HG02798 (cell line): Measurements from ENCODE around the gene CD47.

ENCODE experiments used
- ATAC-seq: cut with Tn5 transposase; IDR thresholded peaks from one replicate; pipeline ENCODE4 v1.9.1; 2021; ENCODE audit warnings: mild to moderate bottlenecking; ENCODE audit not compliant: unreplicated experiment, poor library complexity

CD47 gene

GRCh38 chr3:108093616-108094015 lies 2.8 kb upstream of the CD47 start:
- no peak for ATAC-seq

- no peak for ATAC-seq
These were observed 2.2 kb upstream of the CD47 start for GRCh38 chr3:108093021-108093420.

DNA sequence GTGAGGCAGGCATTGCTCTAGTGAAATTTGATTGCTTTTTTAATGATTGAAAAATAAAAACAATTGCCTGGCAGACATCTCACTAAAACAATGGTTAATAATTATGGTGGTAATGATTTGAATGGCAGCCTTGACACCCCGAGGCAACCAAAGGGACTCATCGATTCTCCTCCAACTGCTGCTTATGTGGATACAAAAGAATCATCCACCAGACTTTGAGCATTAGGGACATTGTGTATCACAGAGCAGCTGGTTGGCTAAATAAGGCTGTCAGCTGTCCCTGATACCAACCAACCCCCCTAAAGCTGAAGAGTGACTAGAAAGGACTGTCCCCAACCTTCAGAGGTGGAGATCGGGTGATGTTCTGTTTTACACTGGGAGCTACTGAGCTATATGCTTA lies 1.7 kb upstream of the CD47 start:
- ATAC-seq = no peak

DNA sequence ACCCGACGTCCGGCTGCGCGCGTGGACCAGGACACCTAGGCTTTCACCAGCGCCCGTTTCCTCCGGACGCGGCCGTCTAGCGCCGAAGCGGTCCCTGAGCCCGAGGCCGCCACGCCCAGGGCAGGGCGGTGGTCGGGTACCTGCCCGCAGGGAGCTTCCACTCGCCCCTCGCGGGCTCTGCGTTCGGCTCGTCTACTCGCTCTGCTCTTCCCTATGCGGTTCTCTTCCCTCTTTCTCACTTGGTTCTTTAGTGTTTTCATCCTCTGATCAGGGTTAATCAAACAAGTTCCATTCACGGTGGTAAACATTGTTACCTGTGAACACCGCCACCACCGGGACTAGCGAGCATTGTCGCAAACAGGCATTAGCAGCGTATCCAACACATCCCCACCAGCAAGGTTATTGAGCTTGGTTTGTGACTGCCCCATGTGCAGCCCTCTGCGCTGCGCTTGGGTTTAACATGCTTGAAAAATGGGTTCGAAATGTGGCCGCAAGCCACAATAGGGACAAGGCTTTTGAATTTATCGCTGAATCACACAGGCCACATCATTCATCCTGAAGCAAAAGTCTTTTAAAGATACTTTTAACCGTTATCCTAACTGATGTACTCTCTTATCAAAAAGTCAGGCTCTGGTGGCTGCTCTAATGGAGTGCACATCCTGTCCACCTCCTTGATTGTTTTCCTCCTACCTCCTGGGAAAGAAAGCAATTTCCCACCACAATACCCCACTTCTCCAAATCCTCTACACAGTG lies 843 bp upstream of the CD47 start:
- ATAC-seq = peak; percentile 11

GRCh38 chr3:108090049-108090700 lies 656 bp downstream of the CD47 start:
- peak; percentile 13 for ATAC-seq

- ATAC-seq = no peak
These were observed 1.3 kb downstream of the CD47 start for GRCh38 chr3:108089579-108089978.

- peak; percentile 31 for ATAC-seq
These were observed 2.1 kb downstream of the CD47 start for GRCh38 chr3:108088697-108089096.

DNA sequence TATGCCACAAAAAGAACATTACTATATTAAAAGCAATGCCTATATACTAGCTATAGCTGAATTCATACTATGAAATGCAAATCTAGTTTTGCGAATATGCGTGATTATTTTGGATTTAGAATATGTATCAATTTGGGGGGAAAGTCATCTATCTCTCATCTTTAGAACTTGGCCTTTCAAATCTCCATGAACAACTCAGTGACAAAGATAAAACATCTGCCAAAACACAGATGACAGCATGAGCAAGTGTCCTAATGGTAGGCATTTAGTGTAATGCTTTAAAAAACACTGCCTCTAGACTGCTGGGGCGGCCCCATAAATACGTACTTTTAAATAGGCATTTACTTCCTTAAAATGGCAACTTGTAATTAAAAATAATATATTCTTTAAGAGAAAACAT lies 2.7 kb downstream of the CD47 start:
- ATAC-seq = no peak

DNA sequence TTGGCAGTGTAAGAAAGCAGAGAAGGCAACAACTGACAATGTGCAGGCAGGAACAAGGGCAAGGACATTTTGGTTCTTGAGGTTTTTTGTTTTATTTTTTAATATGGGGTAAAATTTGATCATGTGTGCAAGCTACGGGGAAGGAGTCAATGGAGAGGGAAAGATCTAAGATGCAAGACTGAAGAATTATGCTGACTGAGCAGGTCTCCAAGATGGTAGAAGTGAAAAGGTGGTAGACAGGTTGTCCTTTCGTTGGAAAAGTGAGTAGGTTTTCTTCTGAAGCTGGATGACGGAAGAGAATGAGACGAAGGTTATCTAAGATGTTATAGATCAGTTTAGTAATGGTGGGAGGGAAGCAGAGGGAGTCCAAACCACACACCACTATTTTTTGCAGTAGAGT lies 4.2 kb downstream of the CD47 start:
- ATAC-seq = no peak

- ATAC-seq = no peak
These were observed 5.0 kb downstream of the CD47 start for GRCh38 chr3:108085810-108086350.

DNA sequence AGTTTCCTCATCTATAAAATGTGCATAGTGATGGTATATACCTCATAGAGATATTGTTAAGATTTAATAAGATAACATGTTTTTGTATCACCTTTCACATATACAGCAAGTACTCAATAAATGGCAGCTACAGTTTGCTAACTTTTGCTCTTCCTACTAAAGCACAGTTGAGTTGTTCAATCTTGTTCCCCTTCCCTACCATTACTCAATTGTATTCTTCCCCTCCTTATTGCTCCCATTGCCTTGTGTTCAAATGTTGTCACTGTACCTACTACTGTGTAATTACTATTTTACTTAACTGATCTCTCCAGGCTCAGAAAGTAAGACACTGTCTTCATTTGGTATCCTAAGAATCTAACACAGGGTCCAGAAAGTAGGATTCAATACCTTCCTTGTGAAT lies 5.5 kb downstream of the CD47 start:
- no peak for ATAC-seq

- ATAC-seq = no peak
These were observed 11.0 kb downstream of the CD47 start for GRCh38 chr3:108079877-108080276.

DNA sequence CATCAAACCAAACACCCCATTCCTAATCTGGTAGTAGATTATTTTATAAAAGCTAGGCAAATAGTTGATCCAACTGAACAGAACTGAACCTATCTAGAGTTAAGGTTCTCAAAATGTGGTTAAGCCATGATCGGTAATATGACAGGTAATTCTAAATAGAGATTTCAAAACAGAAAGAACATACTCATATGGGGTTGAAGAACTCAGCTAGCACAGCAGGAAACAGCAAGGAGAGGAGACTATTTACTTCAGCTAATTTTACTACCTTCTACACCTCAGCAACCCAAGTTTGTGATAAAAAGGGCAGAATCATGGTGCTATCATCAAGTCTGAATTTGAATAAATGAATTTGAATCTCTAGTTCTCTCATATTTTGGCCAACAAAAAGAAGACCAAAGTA lies 11.8 kb downstream of the CD47 start:
- ATAC-seq = no peak

DNA sequence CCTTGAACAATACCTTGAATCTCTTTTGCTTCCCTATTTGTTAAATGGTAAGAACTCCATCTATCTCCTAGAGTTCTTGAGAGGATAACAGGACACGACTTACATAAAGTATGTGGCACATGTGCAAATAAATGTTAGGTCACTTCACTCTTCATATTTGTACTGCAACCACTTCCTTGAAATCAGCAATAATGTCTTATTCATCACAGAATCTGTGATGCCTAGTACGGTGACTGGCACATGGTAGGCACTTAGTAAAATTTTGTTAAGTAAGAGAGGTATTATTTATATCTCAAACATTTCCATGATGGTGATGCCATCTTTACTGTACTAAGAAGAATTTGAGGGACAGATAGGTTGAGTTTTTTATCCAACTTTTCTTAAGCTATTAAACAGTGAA lies 14.3 kb downstream of the CD47 start:
- no peak for ATAC-seq

- ATAC-seq = no peak
These were observed 16.9 kb downstream of the CD47 start for GRCh38 chr3:108073764-108074431.

GRCh38 chr3:108071368-108071767 lies 19.5 kb downstream of the CD47 start:
- ATAC-seq = no peak

- no peak for ATAC-seq
These were observed 20.5 kb downstream of the CD47 start for GRCh38 chr3:108070356-108070755.

GRCh38 chr3:108067768-108068167 lies 23.1 kb downstream of the CD47 start:
- no peak for ATAC-seq

DNA sequence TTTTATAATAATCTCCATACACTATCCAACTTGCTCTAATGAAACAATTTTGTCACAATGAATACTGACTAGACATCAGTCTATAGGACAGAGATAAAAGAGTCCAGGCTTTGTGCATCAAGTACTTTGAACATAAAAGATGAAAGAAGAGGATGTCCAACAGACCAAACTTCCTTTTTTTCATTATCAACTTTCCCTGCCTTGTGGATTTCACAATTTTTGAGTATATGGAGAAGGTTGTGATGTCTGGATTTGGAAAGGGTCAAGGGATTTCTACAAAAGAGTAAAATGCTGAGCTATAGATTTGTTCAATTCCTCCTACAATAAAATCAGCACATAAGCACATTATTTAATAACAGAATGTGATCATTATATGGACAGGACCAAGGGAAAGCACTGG lies 25.7 kb downstream of the CD47 start:
- ATAC-seq = no peak

GRCh38 chr3:108064293-108064887 lies 26.4 kb downstream of the CD47 start:
- no peak for ATAC-seq

- ATAC-seq = no peak
These were observed 28.8 kb downstream of the CD47 start for GRCh38 chr3:108062051-108062450.
